Activated CD4-positive, alpha-beta T cell treated with anti-CD3 and anti-CD28 coated beads, Interleukin-2, Interleukin-6, amounts not matched to agents 100 ng/mL and 50 ng/mL, durations not matched to agents 16 hours and 8 hours (primary cell): Measurements from ENCODE around the gene PCMTD2.

Source experiments
- DNase-seq: peaks from one replicate; pipeline ENCODE4 v3.0.0-alpha.2; 2020

Gene PCMTD2

GRCh38 chr20:64255361-64256281 lies at the start of gene PCMTD2:
Gene PCMTD2, plus strand, starts transcription at chr20:64255748. Its CDS starts 4,218 bp downstream, at chr20:64259966.
- DNase-seq: peak; percentile 90

GRCh38 chr20:64206614-64207013 lies 48.9 kb upstream of the PCMTD2 start:
- DNase-seq: no peak

GRCh38 chr20:64207641-64208590 lies 47.6 kb upstream of the PCMTD2 start:
- no peak for DNase-seq

GRCh38 chr20:64209148-64209547 lies 46.4 kb upstream of the PCMTD2 start:
- no peak for DNase-seq

- DNase-seq: no peak
These were observed 44.7 kb upstream of the PCMTD2 start for GRCh38 chr20:64210656-64211369.

GRCh38 chr20:64211874-64212658 lies 43.5 kb upstream of the PCMTD2 start:
- DNase-seq: no peak

- DNase-seq: no peak
These were observed 42.8 kb upstream of the PCMTD2 start for GRCh38 chr20:64212755-64213154.

- DNase-seq: no peak
These were observed 41.4 kb upstream of the PCMTD2 start for GRCh38 chr20:64214113-64214512.

GRCh38 chr20:64214952-64215351 lies 40.6 kb upstream of the PCMTD2 start:
- no peak for DNase-seq

- no peak for DNase-seq
These were observed 39.5 kb upstream of the PCMTD2 start for GRCh38 chr20:64216036-64216435.

GRCh38 chr20:64216910-64217309 lies 38.6 kb upstream of the PCMTD2 start:
- DNase-seq: no peak

GRCh38 chr20:64217539-64218221 lies 37.9 kb upstream of the PCMTD2 start:
- no peak for DNase-seq

- no peak for DNase-seq
These were observed 36.3 kb upstream of the PCMTD2 start for GRCh38 chr20:64219202-64219601.

GRCh38 chr20:64219730-64220129 lies 35.8 kb upstream of the PCMTD2 start:
- DNase-seq: no peak

- DNase-seq: no peak
These were observed 35.1 kb upstream of the PCMTD2 start for GRCh38 chr20:64220420-64220819.

GRCh38 chr20:64220891-64221527 lies 34.5 kb upstream of the PCMTD2 start:
- DNase-seq: no peak

GRCh38 chr20:64222291-64222735 lies 33.2 kb upstream of the PCMTD2 start:
- no peak for DNase-seq

- DNase-seq: no peak
These were observed 32.6 kb upstream of the PCMTD2 start for GRCh38 chr20:64222851-64223525.

GRCh38 chr20:64223526-64224067 lies 32.0 kb upstream of the PCMTD2 start:
- DNase-seq: no peak
